ENCODE results near the gene RNMT. TPM values are rescaled to one million over a fixed set of nuclear protein-coding genes. Genes with fewer than 3 reads are reported as not detected.

Gene RNMT
- polyA plus RNA-seq, 2 donors: 6.7 to 9.8 TPM

GRCh38 chr18:13700153-13700552 is 26.3 kb upstream of the RNMT start:
- Histone ChIP-seq H3K9me3 (ENCODE audit: control insufficient read depth in 2 of 2, insufficient read depth in 1 of 2, low read depth in 1 of 2, low read length in 1 of 2) (peaks cover 2 to 4% of the 10 kb centered on the region in 2 donors), H3K36me3 (ENCODE audit: control insufficient read depth in 2 of 2, insufficient read depth in 2 of 2, low read length in 1 of 2) (no peaks in the 10 kb centered on the region), H3K27me3 (ENCODE audit: control insufficient read depth in 1 of 2, insufficient read depth in 2 of 2, low read length in 2 of 2) (no peaks in the 10 kb centered on the region), H3K27ac (ENCODE audit: low read depth in 2 of 2, low read length in 1 of 2) (no peak overlapping the region), H3K4me3 (ENCODE audit: low read depth in 1 of 2, low read length in 2 of 2) (no peak overlapping the region), H3K4me1 (ENCODE audit: control insufficient read depth in 2 of 2, insufficient read depth in 2 of 2, low read length in 1 of 2) (no peaks in the 10 kb centered on the region)
- WGBS, 2 donors: 93 to 100% methylated on average over 1 of the region's 1 CpG

GRCh38 chr18:13703899-13704298 is 22.6 kb upstream of the RNMT start:
- no peak overlapping the region for H3K4me3 ChIP-seq (ENCODE audit: low read depth in 1 of 2, low read length in 2 of 2)
- H3K4me1 ChIP-seq (ENCODE audit: control insufficient read depth in 2 of 2, insufficient read depth in 2 of 2, low read length in 1 of 2): no peaks in the 10 kb centered on the region
- no peaks in the 10 kb centered on the region for H3K27me3 ChIP-seq (ENCODE audit: control insufficient read depth in 1 of 2, insufficient read depth in 2 of 2, low read length in 2 of 2)
- H3K9me3 ChIP-seq (ENCODE audit: control insufficient read depth in 2 of 2, insufficient read depth in 1 of 2, low read depth in 1 of 2, low read length in 1 of 2): peaks cover 0 to 2% of the 10 kb centered on the region in 2 donors
- 96% methylated on average over 1 of the region's 1 CpG for WGBS, 2 donors
- no peaks in the 10 kb centered on the region for H3K36me3 ChIP-seq (ENCODE audit: control insufficient read depth in 2 of 2, insufficient read depth in 2 of 2, low read length in 1 of 2)
- H3K27ac ChIP-seq (ENCODE audit: low read depth in 2 of 2, low read length in 1 of 2): no peak overlapping the region

- WGBS, 2 donors: 68 to 70% methylated on average over 6 of the region's 6 CpGs
Observed at GRCh38 chr18:13710414-13710831, 16.1 kb upstream of the RNMT start.

GRCh38 chr18:13712400-13713131 is 13.9 kb upstream of the RNMT start:
- H3K4me1 ChIP-seq (ENCODE audit: control insufficient read depth in 2 of 2, insufficient read depth in 2 of 2, low read length in 1 of 2): no peaks in the 10 kb centered on the region
- no peak overlapping the region for H3K4me3 ChIP-seq (ENCODE audit: low read depth in 1 of 2, low read length in 2 of 2)
- no peak overlapping the region for H3K27ac ChIP-seq (ENCODE audit: low read depth in 2 of 2, low read length in 1 of 2)
- no peaks in the 10 kb centered on the region for H3K36me3 ChIP-seq (ENCODE audit: control insufficient read depth in 2 of 2, insufficient read depth in 2 of 2, low read length in 1 of 2)
- H3K9me3 ChIP-seq (ENCODE audit: control insufficient read depth in 2 of 2, insufficient read depth in 1 of 2, low read depth in 1 of 2, low read length in 1 of 2): no peaks in the 10 kb centered on the region
- WGBS, 2 donors: 84 to 92% methylated on average over 8 of the region's 8 CpGs
- H3K27me3 ChIP-seq (ENCODE audit: control insufficient read depth in 1 of 2, insufficient read depth in 2 of 2, low read length in 2 of 2): no peaks in the 10 kb centered on the region

More at GRCh38 chr18:13710414-13710831, 16.1 kb upstream of the RNMT start:
- Histone ChIP-seq H3K27me3 (ENCODE audit: control insufficient read depth in 1 of 2, insufficient read depth in 2 of 2, low read length in 2 of 2) (no peaks in the 10 kb centered on the region), H3K4me3 (ENCODE audit: low read depth in 1 of 2, low read length in 2 of 2) (no peak overlapping the region), H3K27ac (ENCODE audit: low read depth in 2 of 2, low read length in 1 of 2) (peak overlapping the region in 1 of 2 donors; percentile 8), H3K36me3 (ENCODE audit: control insufficient read depth in 2 of 2, insufficient read depth in 2 of 2, low read length in 1 of 2) (no peaks in the 10 kb centered on the region), H3K4me1 (ENCODE audit: control insufficient read depth in 2 of 2, insufficient read depth in 2 of 2, low read length in 1 of 2) (no peaks in the 10 kb centered on the region), H3K9me3 (ENCODE audit: control insufficient read depth in 2 of 2, insufficient read depth in 1 of 2, low read depth in 1 of 2, low read length in 1 of 2) (no peaks in the 10 kb centered on the region)

GRCh38 chr18:13713455-13714055 is 12.9 kb upstream of the RNMT start:
- H3K9me3 ChIP-seq (ENCODE audit: control insufficient read depth in 2 of 2, insufficient read depth in 1 of 2, low read depth in 1 of 2, low read length in 1 of 2): no peaks in the 10 kb centered on the region
- no peaks in the 10 kb centered on the region for H3K4me1 ChIP-seq (ENCODE audit: control insufficient read depth in 2 of 2, insufficient read depth in 2 of 2, low read length in 1 of 2)
- no peak overlapping the region for H3K27ac ChIP-seq (ENCODE audit: low read depth in 2 of 2, low read length in 1 of 2)
- H3K4me3 ChIP-seq (ENCODE audit: low read depth in 1 of 2, low read length in 2 of 2): no peak overlapping the region
- WGBS, 2 donors: 75 to 82% methylated on average over 8 of the region's 8 CpGs
- no peaks in the 10 kb centered on the region for H3K36me3 ChIP-seq (ENCODE audit: control insufficient read depth in 2 of 2, insufficient read depth in 2 of 2, low read length in 1 of 2)
- no peaks in the 10 kb centered on the region for H3K27me3 ChIP-seq (ENCODE audit: control insufficient read depth in 1 of 2, insufficient read depth in 2 of 2, low read length in 2 of 2)

- no peak overlapping the region for H3K4me3 ChIP-seq (ENCODE audit: low read depth in 1 of 2, low read length in 2 of 2)
- H3K27ac ChIP-seq (ENCODE audit: low read depth in 2 of 2, low read length in 1 of 2): no peak overlapping the region
- no peaks in the 10 kb centered on the region for H3K4me1 ChIP-seq (ENCODE audit: control insufficient read depth in 2 of 2, insufficient read depth in 2 of 2, low read length in 1 of 2)
- WGBS, 2 donors: 96 to 97% methylated on average over 2 of the region's 2 CpGs
- no peaks in the 10 kb centered on the region for H3K36me3 ChIP-seq (ENCODE audit: control insufficient read depth in 2 of 2, insufficient read depth in 2 of 2, low read length in 1 of 2)
- no peaks in the 10 kb centered on the region for H3K9me3 ChIP-seq (ENCODE audit: control insufficient read depth in 2 of 2, insufficient read depth in 1 of 2, low read depth in 1 of 2, low read length in 1 of 2)
- no peaks in the 10 kb centered on the region for H3K27me3 ChIP-seq (ENCODE audit: control insufficient read depth in 1 of 2, insufficient read depth in 2 of 2, low read length in 2 of 2)
Observed at GRCh38 chr18:13715330-13715729, 11.1 kb upstream of the RNMT start.

- no peak overlapping the region for H3K4me3 ChIP-seq (ENCODE audit: low read depth in 1 of 2, low read length in 2 of 2)
- no peaks in the 10 kb centered on the region for H3K9me3 ChIP-seq (ENCODE audit: control insufficient read depth in 2 of 2, insufficient read depth in 1 of 2, low read depth in 1 of 2, low read length in 1 of 2)
- no peaks in the 10 kb centered on the region for H3K4me1 ChIP-seq (ENCODE audit: control insufficient read depth in 2 of 2, insufficient read depth in 2 of 2, low read length in 1 of 2)
- 87 to 91% methylated on average over 4 of the region's 4 CpGs for WGBS, 2 donors
- H3K27ac ChIP-seq (ENCODE audit: low read depth in 2 of 2, low read length in 1 of 2): peak overlapping the region; percentile 70 to 82
- H3K27me3 ChIP-seq (ENCODE audit: control insufficient read depth in 1 of 2, insufficient read depth in 2 of 2, low read length in 2 of 2): no peaks in the 10 kb centered on the region
- H3K36me3 ChIP-seq (ENCODE audit: control insufficient read depth in 2 of 2, insufficient read depth in 2 of 2, low read length in 1 of 2): no peaks in the 10 kb centered on the region
Observed at GRCh38 chr18:13716916-13717315, 9.6 kb upstream of the RNMT start.

- Histone ChIP-seq H3K27me3 (ENCODE audit: control insufficient read depth in 1 of 2, insufficient read depth in 2 of 2, low read length in 2 of 2) (no peaks in the 10 kb centered on the region), H3K9me3 (ENCODE audit: control insufficient read depth in 2 of 2, insufficient read depth in 1 of 2, low read depth in 1 of 2, low read length in 1 of 2) (no peaks in the 10 kb centered on the region), H3K27ac (ENCODE audit: low read depth in 2 of 2, low read length in 1 of 2) (no peak overlapping the region), H3K36me3 (ENCODE audit: control insufficient read depth in 2 of 2, insufficient read depth in 2 of 2, low read length in 1 of 2) (no peaks in the 10 kb centered on the region), H3K4me1 (ENCODE audit: control insufficient read depth in 2 of 2, insufficient read depth in 2 of 2, low read length in 1 of 2) (peaks cover 0 to 2% of the 10 kb centered on the region in 2 donors), H3K4me3 (ENCODE audit: low read depth in 1 of 2, low read length in 2 of 2) (no peak overlapping the region)
- 92 to 95% methylated on average over 1 of the region's 1 CpG for WGBS, 2 donors
Observed at GRCh38 chr18:13720123-13720522, 6.3 kb upstream of the RNMT start.

GRCh38 chr18:13720847-13721246 is 5.6 kb upstream of the RNMT start:
- no peaks in the 10 kb centered on the region for H3K27me3 ChIP-seq (ENCODE audit: control insufficient read depth in 1 of 2, insufficient read depth in 2 of 2, low read length in 2 of 2)
- H3K9me3 ChIP-seq (ENCODE audit: control insufficient read depth in 2 of 2, insufficient read depth in 1 of 2, low read depth in 1 of 2, low read length in 1 of 2): no peaks in the 10 kb centered on the region
- no peak overlapping the region for H3K4me3 ChIP-seq (ENCODE audit: low read depth in 1 of 2, low read length in 2 of 2)
- H3K27ac ChIP-seq (ENCODE audit: low read depth in 2 of 2, low read length in 1 of 2): no peak overlapping the region
- peaks cover 0 to 2% of the 10 kb centered on the region in 2 donors for H3K4me1 ChIP-seq (ENCODE audit: control insufficient read depth in 2 of 2, insufficient read depth in 2 of 2, low read length in 1 of 2)
- H3K36me3 ChIP-seq (ENCODE audit: control insufficient read depth in 2 of 2, insufficient read depth in 2 of 2, low read length in 1 of 2): no peaks in the 10 kb centered on the region
- WGBS, 2 donors: 75 to 84% methylated on average over 1 of the region's 1 CpG

Measured in esophagus (tissue), 2 donors.